HG02943 (cell line): ENCODE data around the gene RASGRP1.
A peak's percentile ranks its signal among the peaks of the same experiment; 100 is the strongest.
"Not testable (repeated sequence)": the region's sequence is repeated elsewhere in the genome, so short reads cannot be mapped to it uniquely, and the experiment has no call there.

Experiments
- ATAC-seq: cut with Tn5 transposase; IDR thresholded peaks from one replicate; pipeline ENCODE4 v1.9.1; 2021; ENCODE audit warnings: mild to moderate bottlenecking, low read depth, moderate library complexity; ENCODE audit not compliant: unreplicated experiment

RASGRP1 gene

GRCh38 chr15:38564557-38565286, at the start of gene RASGRP1:
RASGRP1 (minus strand) TSS chr15:38564814; CDS start chr15:38564628, 186 bp downstream.
- peak; percentile 68 for ATAC-seq

GRCh38 chr15:38613085-38613484, 48.5 kb upstream of the RASGRP1 start:
- ATAC-seq: no peak

GRCh38 chr15:38612159-38612863, 47.7 kb upstream of the RASGRP1 start:
- ATAC-seq: no peak

GRCh38 chr15:38611228-38611627, 46.6 kb upstream of the RASGRP1 start:
- no peak for ATAC-seq

- no peak for ATAC-seq
These were observed 46.1 kb upstream of the RASGRP1 start for GRCh38 chr15:38610748-38611147.

GRCh38 chr15:38609097-38609738, 44.6 kb upstream of the RASGRP1 start:
- no peak for ATAC-seq

GRCh38 chr15:38608682-38609081, 44.1 kb upstream of the RASGRP1 start:
- ATAC-seq: no peak

GRCh38 chr15:38605744-38606143, 41.1 kb upstream of the RASGRP1 start:
- no peak for ATAC-seq

GRCh38 chr15:38603672-38604071, 39.1 kb upstream of the RASGRP1 start:
- ATAC-seq: no peak

GRCh38 chr15:38602910-38603670, 38.5 kb upstream of the RASGRP1 start:
- no peak for ATAC-seq

GRCh38 chr15:38600236-38600635, 35.6 kb upstream of the RASGRP1 start:
- no peak for ATAC-seq

- ATAC-seq: no peak
These were observed 34.1 kb upstream of the RASGRP1 start for GRCh38 chr15:38598749-38599148.

- no peak for ATAC-seq
These were observed 32.7 kb upstream of the RASGRP1 start for GRCh38 chr15:38597219-38597800.

- ATAC-seq: no peak
These were observed 28.9 kb upstream of the RASGRP1 start for GRCh38 chr15:38593524-38593923.

- ATAC-seq: no peak
These were observed 24.9 kb upstream of the RASGRP1 start for GRCh38 chr15:38589502-38589901.

GRCh38 chr15:38588672-38589071, 24.1 kb upstream of the RASGRP1 start:
- ATAC-seq: no peak

- no peak for ATAC-seq
These were observed 22.6 kb upstream of the RASGRP1 start for GRCh38 chr15:38587214-38587613.

- ATAC-seq: not testable (repeated sequence)
These were observed 21.4 kb upstream of the RASGRP1 start for GRCh38 chr15:38586005-38586404.

GRCh38 chr15:38578626-38579025, 14.0 kb upstream of the RASGRP1 start:
- no peak for ATAC-seq

- ATAC-seq: no peak
These were observed 12.9 kb upstream of the RASGRP1 start for GRCh38 chr15:38577424-38577987.
